Measurements from ENCODE around the gene MOGAT2. TPM values are rescaled to one million over a fixed set of nuclear protein-coding genes. Genes with fewer than 3 reads are reported as not detected.
A peak's percentile ranks its signal among the peaks of the same experiment; 100 is the strongest.

MOGAT2 gene
- total and polyA plus RNA-seq, 2 donors (not counting 1 experiment from before 2014, with no cell fraction given): not detected

DNA sequence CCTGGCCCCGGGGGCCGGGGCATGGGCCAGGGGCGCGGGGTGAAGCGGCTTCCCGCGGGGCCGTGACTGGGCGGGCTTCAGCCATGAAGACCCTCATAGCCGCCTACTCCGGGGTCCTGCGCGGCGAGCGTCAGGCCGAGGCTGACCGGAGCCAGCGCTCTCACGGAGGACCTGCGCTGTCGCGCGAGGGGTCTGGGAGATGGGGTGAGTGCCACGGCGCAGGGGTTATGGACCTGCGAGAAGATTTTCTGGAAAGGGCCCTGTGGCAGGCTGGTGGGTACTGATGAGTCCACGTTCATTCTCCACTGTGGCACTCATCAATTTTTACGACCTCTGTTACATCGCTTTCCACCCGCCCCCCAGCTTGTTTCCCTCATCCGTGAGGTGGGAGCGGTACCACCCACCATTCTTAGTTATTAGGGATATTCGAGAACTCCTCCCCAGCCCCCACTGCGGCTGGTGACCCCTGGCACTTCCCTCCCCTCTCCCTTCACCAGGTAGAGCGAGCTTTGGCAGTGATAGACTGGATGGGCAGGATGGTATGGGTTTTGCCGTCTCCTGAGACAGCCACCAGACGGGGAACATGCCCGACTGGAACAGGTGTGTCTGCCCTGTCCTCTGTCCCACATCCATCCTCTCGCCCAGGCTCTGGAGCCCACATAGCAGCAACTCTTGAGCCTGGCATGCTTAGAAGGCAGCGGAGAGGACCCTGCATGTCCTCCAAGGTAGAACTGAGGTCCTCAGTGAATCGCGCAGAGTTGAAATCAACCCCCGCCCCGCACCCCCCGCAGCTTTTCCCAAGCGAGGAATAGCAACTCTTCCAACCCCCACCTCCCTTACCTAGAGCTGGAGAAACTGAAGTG, 51.5 kb downstream of the MOGAT2 start:
- no peak for DNase-seq (ENCODE audit: low read depth in 2 of 2)
- Histone ChIP-seq H2AFZ (ENCODE audit: low read length) (no peak overlapping the region), H3K4me1 (ENCODE audit: control insufficient read depth, extremely low read depth, insufficient read depth, low read length) (no peaks in the 10 kb centered on the region), H3K27ac (ENCODE audit: insufficient read depth, low read length) (no peak overlapping the region), H3K4me2 (ENCODE audit: extremely low read depth, insufficient read depth, low read length) (peak overlapping the region; percentile 70), H4K20me1 (ENCODE audit: control insufficient read depth, extremely low read depth, insufficient read depth, low read length) (no peaks in the 10 kb centered on the region), H3K9me3 (ENCODE audit: control insufficient read depth, insufficient read depth, low read depth, low read length) (no peaks in the 10 kb centered on the region), H3K36me3 (ENCODE audit: control insufficient read depth, insufficient read depth, low read length) (no peaks in the 10 kb centered on the region), H3K9ac (ENCODE audit: insufficient read depth, low read length) (peak overlapping the region; percentile 17), H3K4me3 (replicated peaks in 1 of 4; ENCODE audit: control extremely low read depth in 1 of 4, insufficient read depth in 1 of 4, low read depth in 3 of 4, low read length in 4 of 4) (peak overlapping the region in 3 of 4 experiments; percentile 30 to 51 (median 31)), H3K79me2 (ENCODE audit: control insufficient read depth, insufficient read depth, low read length) (no peaks in the 10 kb centered on the region), H3K27me3 (ENCODE audit: control insufficient read depth, insufficient read depth, low read length) (peaks cover 34% of the 10 kb centered on the region)
- TF ChIP-seq, protein P1, sequence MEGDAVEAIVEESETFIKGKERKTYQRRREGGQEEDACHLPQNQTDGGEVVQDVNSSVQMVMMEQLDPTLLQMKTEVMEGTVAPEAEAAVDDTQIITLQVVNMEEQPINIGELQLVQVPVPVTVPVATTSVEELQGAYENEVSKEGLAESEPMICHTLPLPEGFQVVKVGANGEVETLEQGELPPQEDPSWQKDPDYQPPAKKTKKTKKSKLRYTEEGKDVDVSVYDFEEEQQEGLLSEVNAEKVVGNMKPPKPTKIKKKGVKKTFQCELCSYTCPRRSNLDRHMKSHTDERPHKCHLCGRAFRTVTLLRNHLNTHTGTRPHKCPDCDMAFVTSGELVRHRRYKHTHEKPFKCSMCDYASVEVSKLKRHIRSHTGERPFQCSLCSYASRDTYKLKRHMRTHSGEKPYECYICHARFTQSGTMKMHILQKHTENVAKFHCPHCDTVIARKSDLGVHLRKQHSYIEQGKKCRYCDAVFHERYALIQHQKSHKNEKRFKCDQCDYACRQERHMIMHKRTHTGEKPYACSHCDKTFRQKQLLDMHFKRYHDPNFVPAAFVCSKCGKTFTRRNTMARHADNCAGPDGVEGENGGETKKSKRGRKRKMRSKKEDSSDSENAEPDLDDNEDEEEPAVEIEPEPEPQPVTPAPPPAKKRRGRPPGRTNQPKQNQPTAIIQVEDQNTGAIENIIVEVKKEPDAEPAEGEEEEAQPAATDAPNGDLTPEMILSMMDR (conservative IDR thresholded peaks at IDR 0.05 in 1 of 2, IDR thresholded peaks at IDR 0.05 in 1 of 2; ENCODE audit: low read depth in 1 of 2, low read length in 2 of 2): no peak
- peak; percentile 88 for TF ChIP-seq EZH2 (IDR thresholded peaks at IDR 0.05; ENCODE audit: low read length, missing control alignments)

DNA sequence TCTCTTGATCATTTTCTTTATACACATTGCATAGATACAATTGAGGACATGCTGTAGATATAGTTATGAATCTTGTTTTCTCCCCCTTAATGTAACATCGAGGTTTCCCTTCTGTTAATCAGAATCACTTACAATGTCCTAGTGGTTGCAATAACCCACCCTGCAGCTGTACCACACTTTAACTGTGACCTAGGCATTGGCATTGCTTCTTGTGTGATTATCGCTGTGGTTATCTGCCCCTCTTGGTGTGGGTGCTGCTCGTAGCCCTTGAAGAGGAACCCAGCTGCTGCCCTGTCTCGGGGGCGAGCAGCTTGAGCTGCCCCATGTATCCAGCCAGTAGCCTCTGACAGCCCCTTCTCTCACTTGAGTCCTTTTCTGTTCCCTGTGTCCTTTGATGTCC, 52.5 kb downstream of the MOGAT2 start:
- Histone ChIP-seq H3K9ac (ENCODE audit: insufficient read depth, low read length) (no peak overlapping the region), H4K20me1 (ENCODE audit: control insufficient read depth, extremely low read depth, insufficient read depth, low read length) (no peaks in the 10 kb centered on the region), H3K79me2 (ENCODE audit: control insufficient read depth, insufficient read depth, low read length) (no peaks in the 10 kb centered on the region), H3K4me1 (ENCODE audit: control insufficient read depth, extremely low read depth, insufficient read depth, low read length) (no peaks in the 10 kb centered on the region), H3K36me3 (ENCODE audit: control insufficient read depth, insufficient read depth, low read length) (no peaks in the 10 kb centered on the region), H3K4me3 (replicated peaks in 1 of 4; ENCODE audit: control extremely low read depth in 1 of 4, insufficient read depth in 1 of 4, low read depth in 3 of 4, low read length in 4 of 4) (no peak overlapping the region), H3K9me3 (ENCODE audit: control insufficient read depth, insufficient read depth, low read depth, low read length) (no peaks in the 10 kb centered on the region), H2AFZ (ENCODE audit: low read length) (no peak overlapping the region), H3K4me2 (ENCODE audit: extremely low read depth, insufficient read depth, low read length) (no peak overlapping the region), H3K27ac (ENCODE audit: insufficient read depth, low read length) (no peak overlapping the region), H3K27me3 (ENCODE audit: control insufficient read depth, insufficient read depth, low read length) (peaks cover 38% of the 10 kb centered on the region)
- TF ChIP-seq, protein P1 (conservative IDR thresholded peaks at IDR 0.05 in 1 of 2, IDR thresholded peaks at IDR 0.05 in 1 of 2; ENCODE audit: low read depth in 1 of 2, low read length in 2 of 2): no peak
- peak; percentile 34 for TF ChIP-seq EZH2 (IDR thresholded peaks at IDR 0.05; ENCODE audit: low read length, missing control alignments)
- no peak for DNase-seq (ENCODE audit: low read depth in 2 of 2)

DNA sequence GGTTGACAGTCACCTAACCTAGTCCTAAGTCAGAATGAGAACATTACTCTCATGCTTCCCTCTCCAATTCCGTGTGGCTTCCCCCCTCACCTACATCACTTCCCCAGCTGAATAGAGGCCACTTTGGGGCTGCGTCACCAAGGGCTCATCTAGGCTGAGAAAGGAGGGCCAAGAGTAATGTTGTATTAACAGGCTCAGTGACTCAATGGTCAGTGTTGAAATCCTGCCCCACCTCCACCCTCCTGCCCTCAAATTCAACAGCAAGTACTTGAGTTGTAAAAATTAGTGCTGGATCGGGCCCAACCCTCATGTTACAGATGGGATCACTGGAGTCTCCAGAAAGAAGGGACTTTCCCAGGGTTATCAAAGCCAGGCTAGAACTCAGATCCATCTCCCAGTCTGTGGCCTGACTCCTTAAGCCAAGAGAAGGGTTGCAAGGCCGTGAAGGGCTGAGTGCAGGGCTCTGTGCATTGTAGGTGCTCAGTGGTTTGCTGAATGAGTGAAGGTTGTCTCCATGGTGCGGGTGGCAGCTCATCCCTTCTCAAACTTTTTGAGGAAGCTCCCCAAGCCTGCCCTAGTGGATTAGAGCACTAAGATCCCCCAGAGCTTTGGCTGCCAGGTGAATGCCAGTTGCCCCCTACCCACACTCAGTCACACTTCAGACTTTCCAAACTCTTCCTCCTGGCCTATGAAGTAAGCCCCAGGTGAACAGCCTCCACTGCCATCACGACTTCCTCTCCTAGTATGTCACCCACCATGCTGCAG, 54.2 kb downstream of the MOGAT2 start:
- Histone ChIP-seq H3K36me3 (ENCODE audit: control insufficient read depth, insufficient read depth, low read length) (no peaks in the 10 kb centered on the region), H3K27me3 (ENCODE audit: control insufficient read depth, insufficient read depth, low read length) (peaks cover 39% of the 10 kb centered on the region), H3K27ac (ENCODE audit: insufficient read depth, low read length) (no peak overlapping the region), H3K4me3 (replicated peaks in 1 of 4; ENCODE audit: control extremely low read depth in 1 of 4, insufficient read depth in 1 of 4, low read depth in 3 of 4, low read length in 4 of 4) (no peak overlapping the region), H2AFZ (ENCODE audit: low read length) (no peak overlapping the region), H3K9ac (ENCODE audit: insufficient read depth, low read length) (no peak overlapping the region), H3K9me3 (ENCODE audit: control insufficient read depth, insufficient read depth, low read depth, low read length) (no peaks in the 10 kb centered on the region), H3K4me2 (ENCODE audit: extremely low read depth, insufficient read depth, low read length) (no peak overlapping the region), H3K79me2 (ENCODE audit: control insufficient read depth, insufficient read depth, low read length) (no peaks in the 10 kb centered on the region), H4K20me1 (ENCODE audit: control insufficient read depth, extremely low read depth, insufficient read depth, low read length) (no peaks in the 10 kb centered on the region), H3K4me1 (ENCODE audit: control insufficient read depth, extremely low read depth, insufficient read depth, low read length) (no peaks in the 10 kb centered on the region)
- TF ChIP-seq, protein P1 (conservative IDR thresholded peaks at IDR 0.05 in 1 of 2, IDR thresholded peaks at IDR 0.05 in 1 of 2; ENCODE audit: low read depth in 1 of 2, low read length in 2 of 2): no peak
- no peak for TF ChIP-seq EZH2 (IDR thresholded peaks at IDR 0.05; ENCODE audit: low read length, missing control alignments)
- DNase-seq (ENCODE audit: low read depth in 2 of 2): peak; percentile 50 to 83

All from fibroblast of lung (primary cell).